Liver (tissue), 9 donors: ENCODE data around the gene LGR5. TPM values are rescaled to one million over a fixed set of nuclear protein-coding genes. Genes with fewer than 3 reads are reported as not detected.

ENCODE experiments used
- DNase-seq: peaks from one replicate; pipeline ENCODE4 v3.0.0-alpha.2; 2017; ENCODE audit warnings: low spot score
- H3K27ac ChIP-seq, 2 donors: one replicate each; pipeline ENCODE4 v1.7.0; 2013; ENCODE audit warnings: inconsistent platforms in 2 of 2, low read length in 2 of 2, control low read depth in 1 of 2, low read depth in 1 of 2, mild to moderate bottlenecking in 1 of 2
- H3K27me3 ChIP-seq, 4 donors: one replicate each; pipeline versions ENCODE4 v1.6.1 to v1.7.0; 2013; ENCODE audit warnings: low read length in 3 of 4, inconsistent platforms in 1 of 4, mild to moderate bottlenecking in 1 of 4, moderate library complexity in 1 of 4; ENCODE audit not compliant: control insufficient read depth in 4 of 4, insufficient read depth in 4 of 4
- H3K36me3 ChIP-seq, 4 donors: one replicate each; pipeline versions ENCODE4 v1.6.1 to v1.7.0; 2013; ENCODE audit warnings: low read length in 3 of 4, mild to moderate bottlenecking in 3 of 4, low read depth in 1 of 4, moderate library complexity in 1 of 4; ENCODE audit not compliant: control insufficient read depth in 4 of 4, insufficient read depth in 3 of 4
- H3K4me1 ChIP-seq, 4 donors: one replicate each; pipeline versions ENCODE4 v1.6.1 to v1.7.0; 2013; ENCODE audit warnings: low read length in 3 of 4, mild to moderate bottlenecking in 3 of 4, moderate library complexity in 1 of 4; ENCODE audit not compliant: control insufficient read depth in 4 of 4, insufficient read depth in 4 of 4
- H3K4me3 ChIP-seq, 3 donors: one replicate each; pipeline versions ENCODE4 v1.6.1 to v1.7.0; 2013; ENCODE audit warnings: low read length in 3 of 3, control low read depth in 1 of 3, low read depth in 1 of 3, mild to moderate bottlenecking in 1 of 3
- H3K9ac ChIP-seq, 2 donors: one replicate each; pipeline ENCODE4 v1.7.0; 2013; ENCODE audit warnings: low read length in 2 of 2, mild to moderate bottlenecking in 2 of 2, moderate library complexity in 2 of 2, control low read depth in 1 of 2, low read depth in 1 of 2
- H3K9me3 ChIP-seq, 4 donors: one replicate each; pipeline versions ENCODE4 v1.6.1 to v1.7.0; 2013; ENCODE audit warnings: low read length in 3 of 4; ENCODE audit not compliant: control insufficient read depth in 4 of 4
- ATF3 ChIP-seq: IDR thresholded peaks from 2 replicates; pipeline ENCODE4 v1.6.1; 2016; ENCODE audit warnings: antibody characterized with exemption
- CTCF ChIP-seq: fragments of 150-350 bp; IDR thresholded peaks from 2 replicates; pipeline ENCODE4 v1.5.1; 2017; ENCODE audit warnings: improper control_type of control experiment, low read depth, low read length; ENCODE audit not compliant: missing input control
- FOXA1 ChIP-seq: IDR thresholded peaks from 2 replicates; pipeline ENCODE4 v1.6.1; 2016; ENCODE audit warnings: antibody characterized with exemption
- FOXA2 ChIP-seq: IDR thresholded peaks from 2 replicates; pipeline ENCODE4 v1.6.1; 2016; ENCODE audit warnings: antibody characterized with exemption
- GABPA ChIP-seq, 2 donors: IDR thresholded peaks in 1 of 2; conservative IDR thresholded peaks in 1 of 2; 2 replicates each; pipeline ENCODE4 v1.6.1; 2016; ENCODE audit warnings: antibody characterized with exemption in 2 of 2, mild to moderate bottlenecking in 1 of 2, moderate library complexity in 1 of 2
- HNF4A ChIP-seq, 2 donors: conservative IDR thresholded peaks; 2 replicates each; pipeline ENCODE4 v1.6.1; 2016; ENCODE audit warnings: antibody characterized with exemption in 2 of 2, mild to moderate bottlenecking in 2 of 2
- HNF4G ChIP-seq: IDR thresholded peaks from 2 replicates; pipeline ENCODE4 v1.6.1; 2016; ENCODE audit warnings: antibody characterized with exemption
- JUND ChIP-seq, 2 donors: IDR thresholded peaks; 2 replicates each; pipeline ENCODE4 v1.6.1; 2016; ENCODE audit warnings: antibody characterized with exemption in 2 of 2
- MAX ChIP-seq: IDR thresholded peaks from 2 replicates; pipeline ENCODE4 v1.6.1; 2016; ENCODE audit warnings: antibody characterized with exemption
- NR2F2 ChIP-seq: IDR thresholded peaks from 2 replicates; pipeline ENCODE4 v1.6.1; 2016; ENCODE audit warnings: antibody characterized with exemption
- RAD21 ChIP-seq, 2 donors: IDR thresholded peaks; 2 replicates each; pipeline ENCODE4 v1.6.1; 2016; ENCODE audit warnings: antibody characterized with exemption in 2 of 2, mild to moderate bottlenecking in 2 of 2
- REST ChIP-seq: IDR thresholded peaks from 2 replicates; pipeline ENCODE4 v1.6.1; 2016; ENCODE audit warnings: antibody characterized with exemption, mild to moderate bottlenecking
- RXRA ChIP-seq, 2 donors: IDR thresholded peaks; 2 replicates each; pipeline ENCODE4 v1.6.1; 2017 to 2018; ENCODE audit warnings: antibody characterized with exemption in 2 of 2, mild to moderate bottlenecking in 1 of 2
- SP1 ChIP-seq: IDR thresholded peaks from 2 replicates; pipeline ENCODE4 v1.6.1; 2018; ENCODE audit warnings: antibody characterized with exemption, mild to moderate bottlenecking
- TAF1 ChIP-seq: conservative IDR thresholded peaks from 2 replicates; pipeline ENCODE4 v1.6.1; 2016; ENCODE audit warnings: antibody characterized with exemption, mild to moderate bottlenecking
- YY1 ChIP-seq: IDR thresholded peaks from 2 replicates; pipeline ENCODE4 v1.6.1; 2016; ENCODE audit warnings: antibody characterized with exemption, mild to moderate bottlenecking
- ZBTB33 ChIP-seq: IDR thresholded peaks from 2 replicates; pipeline ENCODE4 v1.6.1; 2016; ENCODE audit warnings: antibody characterized with exemption
- WGBS: extraction: QIAGEN DNeasy Blood & Tissue Kit; methylation state at CpG from one replicate; pipeline ENCODE4 v1.1.7; 2013; 5-methylcytosine and 5-hydroxymethylcytosine counted together
- polyA plus RNA-seq, 2 donors: library from polyadenylated mRNA; stranded (reverse) in 1 of 2; unstranded in 1 of 2; fragments of 200-250 nt in 1 of 2; fragments of >200 nt in 1 of 2; fragmentation: Nextera tagmentation in 1 of 2; extraction: Ambion mirVana in 1 of 2; gene quantifications; one replicate each; pipeline versions ENCODE4 v1.2.1 to v1.2.3, GENCODE V29; 2013 to 2015
- total RNA-seq, 2 donors: library from RNA; depleted of rRNA; stranded (reverse); fragments of >200 nt; gene quantifications; one replicate each; pipeline ENCODE4 v1.2.3, GENCODE V29; 2014
- donor health status: healthy.
- donor health status: healthy.
- donor health status: healthy.
- donor health status: healthy.
- donor health status: healthy.

Gene LGR5
- total and polyA plus RNA-seq, 4 donors: 0.17 to 0.99 (median 0.82) TPM

- TF ChIP-seq RXRA (IDR thresholded peaks at IDR 0.05) (no peak), SP1 (no peak), REST (no peak), MAX (no peak), ATF3 (no peak), YY1 (no peak), CTCF (no peak), JUND (IDR thresholded peaks at IDR 0.05) (no peak), FOXA1 (no peak), HNF4G (no peak)
- WGBS: 78% methylated on average over 2 of the region's 2 CpGs
- no peak overlapping the region for H3K9ac ChIP-seq
- no peaks in the 10 kb centered on the region for H3K4me1 ChIP-seq
- H3K27ac ChIP-seq: no peak overlapping the region
- no peak overlapping the region for H3K4me3 ChIP-seq
- no peaks in the 10 kb centered on the region for H3K9me3 ChIP-seq
- no peaks in the 10 kb centered on the region for H3K36me3 ChIP-seq
- DNase-seq: no peak
- H3K27me3 ChIP-seq: peaks cover 0 to 3% (median under 1%) of the 10 kb centered on the region in 4 donors
These were observed 39.1 kb upstream of the LGR5 start for GRCh38 chr12:71400481-71400880.

- Histone ChIP-seq H3K4me1 (no peaks in the 10 kb centered on the region), H3K9ac (no peak overlapping the region), H3K4me3 (no peak overlapping the region), H3K27ac (no peak overlapping the region), H3K27me3 (peaks cover 0 to 5% (median 1%) of the 10 kb centered on the region in 4 donors), H3K9me3 (peaks cover 0 to 3% (median 1%) of the 10 kb centered on the region in 4 donors), H3K36me3 (no peaks in the 10 kb centered on the region)
- no peak for TF ChIP-seq RAD21 (IDR thresholded peaks at IDR 0.05)
- TF ChIP-seq GABPA (IDR thresholded peaks at IDR 0.05 in 1 of 2, conservative IDR thresholded peaks at IDR 0.05 in 1 of 2): no peak
- no peak for TF ChIP-seq REST
- no peak for TF ChIP-seq SP1
- no peak for TF ChIP-seq RXRA (IDR thresholded peaks at IDR 0.05)
- no peak for TF ChIP-seq MAX
- no peak for TF ChIP-seq TAF1
- no peak for TF ChIP-seq FOXA2
- no peak for TF ChIP-seq NR2F2
- no peak for TF ChIP-seq HNF4A (conservative IDR thresholded peaks at IDR 0.05)
- TF ChIP-seq ZBTB33: no peak
- no peak for TF ChIP-seq CTCF
- no peak for TF ChIP-seq ATF3
- 83% methylated on average over 1 of the region's 1 CpG for WGBS
- no peak for DNase-seq
These were observed 33.7 kb upstream of the LGR5 start for GRCh38 chr12:71405884-71406283.
